SU-DHL-6 (cell line): Measurements from ENCODE around the gene METRN.

ENCODE experiments used
- EZH2phosphoT487 ChIP-seq: fragments of 200-600 bp; sonication (generic), shearing (Covaris generic); conservative IDR thresholded peaks from 2 replicates; pipeline ENCODE4 v1.6.1; 2018; ENCODE audit warnings: mild to moderate bottlenecking, antibody characterized with exemption, low read length, moderate library complexity, mixed read lengths
- TF ChIP-seq, protein P1 (sequence below): fragments of 200-600 bp; sonication (generic); IDR thresholded peaks from one replicate; pipeline ENCODE4 v1.5.1; 2017; ENCODE audit warnings: antibody characterized with exemption, mild to moderate bottlenecking, low read length, moderate library complexity; ENCODE audit not compliant: insufficient read depth, poor library complexity, severe bottlenecking

- TF ChIP-seq, protein P1, sequence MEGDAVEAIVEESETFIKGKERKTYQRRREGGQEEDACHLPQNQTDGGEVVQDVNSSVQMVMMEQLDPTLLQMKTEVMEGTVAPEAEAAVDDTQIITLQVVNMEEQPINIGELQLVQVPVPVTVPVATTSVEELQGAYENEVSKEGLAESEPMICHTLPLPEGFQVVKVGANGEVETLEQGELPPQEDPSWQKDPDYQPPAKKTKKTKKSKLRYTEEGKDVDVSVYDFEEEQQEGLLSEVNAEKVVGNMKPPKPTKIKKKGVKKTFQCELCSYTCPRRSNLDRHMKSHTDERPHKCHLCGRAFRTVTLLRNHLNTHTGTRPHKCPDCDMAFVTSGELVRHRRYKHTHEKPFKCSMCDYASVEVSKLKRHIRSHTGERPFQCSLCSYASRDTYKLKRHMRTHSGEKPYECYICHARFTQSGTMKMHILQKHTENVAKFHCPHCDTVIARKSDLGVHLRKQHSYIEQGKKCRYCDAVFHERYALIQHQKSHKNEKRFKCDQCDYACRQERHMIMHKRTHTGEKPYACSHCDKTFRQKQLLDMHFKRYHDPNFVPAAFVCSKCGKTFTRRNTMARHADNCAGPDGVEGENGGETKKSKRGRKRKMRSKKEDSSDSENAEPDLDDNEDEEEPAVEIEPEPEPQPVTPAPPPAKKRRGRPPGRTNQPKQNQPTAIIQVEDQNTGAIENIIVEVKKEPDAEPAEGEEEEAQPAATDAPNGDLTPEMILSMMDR: no peak
- TF ChIP-seq EZH2phosphoT487: no peak
Measured at GRCh38 chr16:724188-725040, 9.5 kb downstream of the METRN start.
